Heart left ventricle (tissue), 16 donors: ENCODE results near the gene BORCS5. TPM values are rescaled to one million over a fixed set of nuclear protein-coding genes. Genes with fewer than 3 reads are reported as not detected.

Source experiments
- ATAC-seq, 4 donors: fragments of 200-7000 bp; cut with Tn5 transposase; one replicate each; pipeline ENCODE4 v1.9.1; 2020 to 2022; ENCODE audit warnings: moderate library complexity in 4 of 4, mild to moderate bottlenecking in 3 of 4, moderate number of reproducible peaks in 1 of 4
- DNase-seq, 5 donors: peaks; one replicate each; pipeline ENCODE4 v3.0.0-alpha.2; 2020
- H3K27ac ChIP-seq, 12 donors: fragments of 200-600 bp; sonication (generic) in 4 of 12; one replicate each; pipeline versions ENCODE4 v1.5.0 to v1.8.0; 2016 to 2022; ENCODE audit warnings: mild to moderate bottlenecking in 2 of 12
- H3K27me3 ChIP-seq, 9 donors: fragments of 200-600 bp; sonication (generic) in 2 of 9; one replicate each; pipeline versions ENCODE4 v1.5.1 to v1.8.0; 2016 to 2022; ENCODE audit warnings: mild to moderate bottlenecking in 3 of 9
- H3K36me3 ChIP-seq, 9 donors: fragments of 200-600 bp; sonication (generic) in 2 of 9; one replicate each; pipeline versions ENCODE4 v1.5.0 to v1.8.0; 2018 to 2022; ENCODE audit warnings: mild to moderate bottlenecking in 2 of 9
- H3K4me1 ChIP-seq, 12 donors: fragments of 200-600 bp; sonication (generic) in 4 of 12; one replicate each; pipeline versions ENCODE4 v1.5.0 to v1.8.0; 2016 to 2022; ENCODE audit warnings: mild to moderate bottlenecking in 3 of 12
- H3K4me3 ChIP-seq, 12 donors: fragments of 200-600 bp; sonication (generic) in 4 of 12; one replicate each; pipeline versions ENCODE4 v1.5.0 to v1.8.0; 2017 to 2022; ENCODE audit warnings: mild to moderate bottlenecking in 9 of 12, moderate library complexity in 4 of 12
- H3K9me3 ChIP-seq, 12 donors: fragments of 200-600 bp; sonication (generic) in 4 of 12; one replicate each; pipeline versions ENCODE4 v1.5.0 to v1.8.0; 2016 to 2022; ENCODE audit warnings: mild to moderate bottlenecking in 1 of 12
- POLR2A ChIP-seq, 2 donors: fragments of 450-650 bp; IDR thresholded peaks; one replicate each; pipeline ENCODE4 v1.6.1; 2017; ENCODE audit warnings: antibody characterized with exemption in 2 of 2, mild to moderate bottlenecking in 2 of 2, moderate library complexity in 2 of 2
- WGBS, 4 donors: extraction: QIAGEN DNeasy Blood & Tissue Kit in 2 of 4; methylation state at CpG; one replicate each; pipeline versions ENCODE4 v1.1.5 to v1.1.7; 2013 to 2018; 5-methylcytosine and 5-hydroxymethylcytosine counted together
- intact Hi-C, 10 donors: fragments of 100-400 bp; cut with DNase I; formaldehyde crosslinking; loops; one replicate each; pipeline versions ENCODE4 v1.11.1 to v1.14.2; 2022
- polyA plus RNA-seq, 2 donors: library from polyadenylated mRNA; stranded (reverse); fragments of 200-250 nt; gene quantifications; one replicate each; pipeline ENCODE4 v1.2.3, GENCODE V29; 2013
- total RNA-seq, 9 donors: library from RNA; depleted of rRNA in 2 of 9; stranded (reverse); fragments of >200 nt in 2 of 9; fragmentation: NEBNext Ultra II Directional in 3 of 9; extraction: Animal tissue kit (Norgen Biotek cat#: 25700) in 3 of 9; gene quantifications; one replicate each; pipeline versions ENCODE4 v1.1.0 to v1.2.4, GENCODE V29; 2016 to 2023
- TF ChIP-seq, protein P1 (sequence below), 12 donors: fragments of 200-600 bp; sonication (generic) in 4 of 12; IDR thresholded peaks; one replicate each; pipeline versions ENCODE4 v1.5.0 to v1.8.0; 2018 to 2022; ENCODE audit warnings: antibody characterized with exemption in 12 of 12, mild to moderate bottlenecking in 5 of 12
- donor health status: ischemic (EF 13 %, LVEDD 7.1; RV severe dilation, severe dysfunction).
- donor health status: healthy with polysubstance abuse.
- donor health status: DM: no; HTN: yes; CAD: no.
- donor health status: DM: no; HTN: no; CAD: no.
- donor health status: ischemic (EF 25% LVEDD 6.9; RV normal size, moderate dysfunction).
- donor health status: ischemic (EF 25% LVEDD 5.7; RV mildly dilated, moderate dysfunction).
- donor health status: healthy.
- donor health status: DM: yes; HTN: yes; CAD: no.
- donor health status: ischemic (EF 35%, LVEDD 5.7; RV mildly dilated, moderate dysfunction).
- donor health status: nonischemic (EF 11% LVEDD 7.7; RV severe dilation, severe dysfunction).
- donor health status: DM: yes; HTN: yes; CAD: no.
- donor health status: PGD.
- donor health status: ischemic (EF 29% LVEDD 5.4; RV normal size, mild dysfunction).
- donor health status: nonischemic (EF 23%, LVEDD 6.1; RV moderate dilation, normal function).

Gene BORCS5
- total and polyA plus RNA-seq, 11 donors, result 3.9 to 21.3 (median 12.3) TPM

- Histone ChIP-seq H3K27me3 (no peaks in the 10 kb centered on the region), H3K4me1 (peaks cover 0 to 22% (median 5%) of the 10 kb centered on the region in 12 donors), H3K27ac (no peak overlapping the region), H3K36me3 (no peaks in the 10 kb centered on the region), H3K9me3 (no peaks in the 10 kb centered on the region), H3K4me3 (no peak overlapping the region)
- intact Hi-C loops, result no loop called here
- DNase-seq, result no peak
- no peak for ATAC-seq
- no peak for TF ChIP-seq POLR2A (IDR thresholded peaks at IDR 0.05)
- TF ChIP-seq, protein P1, sequence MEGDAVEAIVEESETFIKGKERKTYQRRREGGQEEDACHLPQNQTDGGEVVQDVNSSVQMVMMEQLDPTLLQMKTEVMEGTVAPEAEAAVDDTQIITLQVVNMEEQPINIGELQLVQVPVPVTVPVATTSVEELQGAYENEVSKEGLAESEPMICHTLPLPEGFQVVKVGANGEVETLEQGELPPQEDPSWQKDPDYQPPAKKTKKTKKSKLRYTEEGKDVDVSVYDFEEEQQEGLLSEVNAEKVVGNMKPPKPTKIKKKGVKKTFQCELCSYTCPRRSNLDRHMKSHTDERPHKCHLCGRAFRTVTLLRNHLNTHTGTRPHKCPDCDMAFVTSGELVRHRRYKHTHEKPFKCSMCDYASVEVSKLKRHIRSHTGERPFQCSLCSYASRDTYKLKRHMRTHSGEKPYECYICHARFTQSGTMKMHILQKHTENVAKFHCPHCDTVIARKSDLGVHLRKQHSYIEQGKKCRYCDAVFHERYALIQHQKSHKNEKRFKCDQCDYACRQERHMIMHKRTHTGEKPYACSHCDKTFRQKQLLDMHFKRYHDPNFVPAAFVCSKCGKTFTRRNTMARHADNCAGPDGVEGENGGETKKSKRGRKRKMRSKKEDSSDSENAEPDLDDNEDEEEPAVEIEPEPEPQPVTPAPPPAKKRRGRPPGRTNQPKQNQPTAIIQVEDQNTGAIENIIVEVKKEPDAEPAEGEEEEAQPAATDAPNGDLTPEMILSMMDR (IDR thresholded peaks at IDR 0.05), result no peak
- WGBS, 4 donors, result 46 to 62% (median 57%) methylated on average over 2 of the region's 2 CpGs
Measured at GRCh38 chr12:12392413-12392812, 35.5 kb downstream of the BORCS5 start.

GRCh38 chr12:12393171-12393570 is 36.3 kb downstream of the BORCS5 start:
- WGBS, 4 donors, result 89 to 97% (median 93%) methylated on average over 2 of the region's 2 CpGs

DNA sequence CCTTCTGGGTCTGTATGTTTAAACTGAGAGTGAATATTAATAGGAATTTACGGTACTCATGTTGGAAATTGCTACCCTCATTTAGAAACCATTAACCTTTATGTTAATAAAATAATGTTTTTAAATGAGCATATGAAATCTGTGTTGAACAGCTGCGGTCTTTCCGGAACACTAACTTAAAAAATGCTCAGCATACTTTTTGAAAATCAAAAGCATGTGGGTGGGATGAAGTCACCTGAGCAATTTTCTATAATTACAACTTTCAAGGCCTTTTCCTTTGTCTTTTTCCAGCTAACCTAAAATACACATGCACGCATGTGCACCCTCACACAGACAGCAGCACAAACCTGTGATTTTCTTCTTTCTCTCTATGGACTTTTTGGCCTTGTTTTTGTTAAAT is 39.8 kb downstream of the BORCS5 start:
- no peak for ATAC-seq
- DNase-seq, result no peak
- intact Hi-C loops, result loop anchor here in 1 of 10 donors (5.0 kb wide), 1 partner anchor 46 kb away; no protein-coding TSS in a partner anchor
- Histone ChIP-seq H3K36me3 (no peaks in the 10 kb centered on the region), H3K4me3 (no peak overlapping the region), H3K9me3 (no peaks in the 10 kb centered on the region), H3K27ac (no peak overlapping the region), H3K27me3 (no peaks in the 10 kb centered on the region), H3K4me1 (peaks cover 0 to 33% (median 16%) of the 10 kb centered on the region in 12 donors)
- WGBS, 4 donors, result 68 to 92% (median 87%) methylated on average over 4 of the region's 4 CpGs
- TF ChIP-seq, protein P1 (IDR thresholded peaks at IDR 0.05), result no peak
- no peak for TF ChIP-seq POLR2A (IDR thresholded peaks at IDR 0.05)

More at GRCh38 chr12:12393171-12393570, 36.3 kb downstream of the BORCS5 start:
- no peak for ATAC-seq
- Histone ChIP-seq H3K4me3 (no peak overlapping the region), H3K27ac (no peak overlapping the region), H3K36me3 (no peaks in the 10 kb centered on the region), H3K4me1 (peaks cover 0 to 26% (median 13%) of the 10 kb centered on the region in 12 donors), H3K27me3 (no peaks in the 10 kb centered on the region), H3K9me3 (no peaks in the 10 kb centered on the region)
- no peak for DNase-seq
- intact Hi-C loops, result no loop called here
- TF ChIP-seq, protein P1 (IDR thresholded peaks at IDR 0.05), result no peak

GRCh38 chr12:12397184-12397583 is 40.3 kb downstream of the BORCS5 start:
- intact Hi-C loops, result loop anchor here in 1 of 10 donors (5.0 kb wide), 1 partner anchor 45 kb away; no protein-coding TSS in a partner anchor
- H3K27ac ChIP-seq, result peak overlapping the region in 8 of 12 donors; percentile 44 to 72 (median 56)
- H3K4me3 ChIP-seq, result no peak overlapping the region
- H3K4me1 ChIP-seq, result peaks cover 0 to 33% (median 16%) of the 10 kb centered on the region in 12 donors
- H3K27me3 ChIP-seq, result no peaks in the 10 kb centered on the region
- H3K9me3 ChIP-seq, result no peaks in the 10 kb centered on the region
- TF ChIP-seq POLR2A (IDR thresholded peaks at IDR 0.05), result no peak
- TF ChIP-seq, protein P1 (IDR thresholded peaks at IDR 0.05), result no peak
- WGBS, 4 donors, result 53 to 89% (median 71%) methylated on average over 5 of the region's 5 CpGs
- DNase-seq (no peak), ATAC-seq (peak in 1 of 4 donors; percentile 38)
- H3K36me3 ChIP-seq, result no peaks in the 10 kb centered on the region
